ENCODE results near the gene CASP14. TPM values are rescaled to one million over a fixed set of nuclear protein-coding genes. Genes with fewer than 3 reads are reported as not detected.

Gene CASP14
- total and polyA plus RNA-seq, 10 of the 15 experiments (the other 5 are each of a cell fraction or from before 2014, with no cell fraction given), result 0.06 to 0.40 (median 0.13) TPM; not detected in 2

DNA sequence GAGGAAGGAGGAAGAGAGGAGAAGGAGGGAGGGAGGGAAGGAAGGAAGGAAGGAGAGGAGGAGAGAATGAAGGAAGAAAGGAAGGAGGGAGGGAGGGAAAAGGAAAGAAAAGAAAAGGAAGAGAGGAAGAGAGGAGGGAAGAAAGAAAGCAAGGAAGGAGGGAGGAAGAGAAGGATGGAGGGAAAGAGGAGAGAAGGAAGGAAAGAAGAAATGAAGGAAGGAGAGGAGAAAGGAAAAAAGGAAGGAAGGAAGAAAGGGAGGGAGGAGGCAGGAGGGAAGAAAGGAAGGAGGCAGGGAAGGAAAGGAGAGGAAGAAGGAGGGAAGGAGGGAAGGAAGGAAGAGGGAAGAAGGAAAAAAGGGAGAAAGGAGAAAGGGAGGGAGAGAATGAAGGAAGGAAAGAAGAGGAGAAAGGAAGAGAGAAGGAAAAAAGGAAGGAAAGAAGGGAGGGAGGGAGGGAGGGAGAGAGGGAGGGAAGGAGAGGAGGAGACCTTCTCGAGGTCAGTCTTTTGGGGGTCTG, 13.4 kb upstream of the CASP14 start (continued):
- no peak for TF ChIP-seq NFXL1 (IDR thresholded peaks at IDR 0.05; ENCODE audit: borderline replicate concordance)
- TF ChIP-seq, protein P1, sequence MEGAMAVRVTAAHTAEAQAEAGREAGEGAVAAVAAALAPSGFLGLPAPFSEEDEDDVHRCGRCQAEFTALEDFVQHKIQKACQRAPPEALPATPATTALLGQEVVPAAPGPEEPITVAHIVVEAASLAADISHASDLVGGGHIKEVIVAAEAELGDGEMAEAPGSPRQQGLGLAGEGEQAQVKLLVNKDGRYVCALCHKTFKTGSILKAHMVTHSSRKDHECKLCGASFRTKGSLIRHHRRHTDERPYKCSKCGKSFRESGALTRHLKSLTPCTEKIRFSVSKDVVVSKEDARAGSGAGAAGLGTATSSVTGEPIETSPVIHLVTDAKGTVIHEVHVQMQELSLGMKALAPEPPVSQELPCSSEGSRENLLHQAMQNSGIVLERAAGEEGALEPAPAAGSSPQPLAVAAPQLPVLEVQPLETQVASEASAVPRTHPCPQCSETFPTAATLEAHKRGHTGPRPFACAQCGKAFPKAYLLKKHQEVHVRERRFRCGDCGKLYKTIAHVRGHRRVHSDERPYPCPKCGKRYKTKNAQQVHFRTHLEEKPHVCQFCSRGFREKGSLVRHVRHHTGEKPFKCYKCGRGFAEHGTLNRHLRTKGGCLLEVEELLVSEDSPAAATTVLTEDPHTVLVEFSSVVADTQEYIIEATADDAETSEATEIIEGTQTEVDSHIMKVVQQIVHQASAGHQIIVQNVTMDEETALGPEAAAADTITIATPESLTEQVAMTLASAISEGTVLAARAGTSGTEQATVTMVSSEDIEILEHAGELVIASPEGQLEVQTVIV (IDR thresholded peaks at IDR 0.05; ENCODE audit: borderline replicate concordance, partially characterized antibody), result no peak

DNA sequence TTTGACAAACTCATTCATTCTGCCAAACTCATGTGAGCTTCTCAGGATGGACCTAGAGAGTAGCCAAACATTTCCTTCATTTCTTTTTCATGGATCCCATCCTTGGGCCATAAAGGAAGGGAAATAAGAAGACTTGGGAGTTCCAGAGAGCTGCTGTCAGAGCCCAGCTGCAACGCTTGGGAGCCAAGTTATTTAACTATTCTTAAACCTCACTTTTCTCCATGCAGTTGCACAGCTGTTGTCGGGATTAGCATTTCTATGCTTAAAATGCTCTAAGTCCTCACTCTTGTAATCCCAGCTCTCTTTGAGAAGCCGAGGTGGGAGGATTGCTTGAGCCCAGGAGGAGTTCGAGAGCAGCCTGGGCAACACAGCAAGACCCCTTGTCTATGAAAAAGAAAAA, 11.7 kb upstream of the CASP14 start:
- CTCF ChIA-PET, result no interaction called here
- FAIRE-seq (no peak), ATAC-seq (no peak), DNase-seq (ENCODE audit: low read depth, low spot score) (no peak)
- H3K79me2 ChIP-seq (ENCODE audit: control insufficient read depth, insufficient read depth, low read length), result no peaks in the 10 kb centered on the region
- no peaks in the 10 kb centered on the region for H4K20me1 ChIP-seq (ENCODE audit: control insufficient read depth, insufficient read depth)
- POLR2A ChIA-PET, result no interaction called here
- H3K4me1 ChIP-seq (ENCODE audit: control insufficient read depth, insufficient read depth, low read length), result no peaks in the 10 kb centered on the region
- intact Hi-C loops (cut with micrococcal nuclease; ENCODE audit: unreplicated experiment), result no loop called here
- no TSS peak for BruUV-seq (replicated peaks)
- H3K9me3 ChIP-seq (replicated peaks; ENCODE audit: control insufficient read depth, insufficient read depth, low read length), result no peaks in the 10 kb centered on the region
- no peak overlapping the region for H3K4me2 ChIP-seq (ENCODE audit: control insufficient read depth, insufficient read depth)
- in situ Hi-C loops (cut with MboI), result no loop called here
- RAD21 ChIA-PET (ENCODE audit: unreplicated experiment), result no interaction called here
- H3K27ac ChIP-seq (ENCODE audit: control insufficient read depth, insufficient read depth), result no peak overlapping the region
- H3K27me3 ChIP-seq (replicated peaks in 1 of 2; ENCODE audit: control insufficient read depth in 2 of 2, insufficient read depth in 2 of 2, low read length in 1 of 2), result no peaks in the 10 kb centered on the region; a peak in 1 of 4 replicates
- SMC1A ChIA-PET (ENCODE audit: uncharacterized antibody, unreplicated experiment), result no interaction called here
- H3K4me3 ChIP-seq, result no peak overlapping the region
- TF ChIP-seq ZZZ3 (IDR thresholded peaks at IDR 0.05; ENCODE audit: control insufficient read depth, insufficient read length, low read depth) (no peak), TCF3 (IDR thresholded peaks at IDR 0.05; ENCODE audit: borderline replicate concordance, insufficient read depth, low read depth, low read length) (no peak), TBL1XR1 (IDR thresholded peaks at IDR 0.05; ENCODE audit: low read depth, low read length) (no peak), JUNB (IDR thresholded peaks at IDR 0.05) (no peak)
- no peak overlapping the region for H3K9ac ChIP-seq (ENCODE audit: control insufficient read depth, insufficient read depth, low read length)
- WGBS (ENCODE audit: insufficient coverage, insufficient replicate concordance, low lambda C conversion rate, missing lambda C conversion rate), result 7% methylated on average over 4 of the region's 4 CpGs
- H3K36me3 ChIP-seq (ENCODE audit: control insufficient read depth in 2 of 2, insufficient read depth in 2 of 2, low read length in 1 of 2), result no peaks in the 10 kb centered on the region
- H2AFZ ChIP-seq (ENCODE audit: control insufficient read depth, low read depth, low read length), result no peak overlapping the region

Data from GM12878 (cell line).